Inflammatory macrophage (primary cell): ENCODE results near the gene PSMG4.
"Not testable (repeated sequence)": the region's sequence is repeated elsewhere in the genome, so short reads cannot be mapped to it uniquely, and the experiment has no call there.

ENCODE experiments used
- DNase-seq, 2 donors: peaks; one replicate each; pipeline ENCODE4 v3.0.0-alpha.2; 2020 to 2022

Gene PSMG4

DNA sequence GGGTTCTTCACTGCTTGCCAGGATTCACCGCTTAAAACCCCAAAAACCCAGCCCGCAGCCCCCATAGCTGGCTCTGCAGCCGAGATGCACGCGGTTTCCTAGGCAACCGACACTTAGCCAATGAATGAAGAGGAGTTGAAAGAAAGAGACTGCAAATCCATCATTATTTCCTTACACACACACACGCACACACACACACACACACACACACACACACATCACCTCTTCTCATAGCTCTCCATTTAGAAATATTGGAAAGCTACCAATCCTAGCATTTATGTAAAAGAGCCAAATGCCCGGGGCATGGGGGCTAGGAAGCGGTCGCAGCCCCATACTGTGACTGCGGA lies 27.9 kb upstream of the PSMG4 start:
- no peak for DNase-seq

DNA sequence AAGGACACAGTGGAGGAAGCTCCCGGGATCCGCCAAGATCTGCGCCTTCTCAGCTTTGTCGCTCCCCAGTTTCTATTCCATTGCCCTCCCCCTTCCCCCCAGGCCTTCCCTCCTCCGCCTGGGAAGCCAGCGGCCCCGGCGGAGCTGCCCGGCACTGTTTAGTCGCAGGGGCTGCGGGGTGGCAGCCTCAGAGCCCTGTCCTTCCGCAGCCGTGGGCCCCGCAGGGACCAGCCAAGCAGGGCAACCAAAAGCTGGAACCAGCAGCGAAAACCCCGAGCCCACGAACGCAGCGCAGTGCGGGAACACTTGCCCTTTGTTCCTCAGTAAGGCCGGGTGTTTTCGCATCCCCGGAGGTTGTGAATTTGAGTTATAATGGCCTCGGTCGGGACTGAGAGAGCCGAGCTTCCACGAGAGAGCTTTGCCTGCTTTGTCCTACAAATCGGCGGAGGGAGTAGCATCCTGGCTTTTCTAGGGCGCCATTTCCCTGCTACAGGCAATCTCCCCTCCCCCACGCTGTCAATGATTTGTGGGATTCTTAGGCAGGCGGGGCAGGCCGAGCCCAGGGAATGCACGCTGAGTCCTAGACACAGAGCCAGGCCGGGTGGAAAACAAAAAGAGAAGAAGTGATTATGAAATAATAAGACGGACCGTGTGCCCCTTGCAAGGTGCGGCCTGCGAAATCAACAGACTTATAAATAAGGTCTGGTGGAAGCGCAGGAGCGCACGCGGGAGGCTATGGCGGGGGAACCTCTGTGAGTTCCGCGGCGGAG lies 27.3 kb upstream of the PSMG4 start:
- DNase-seq = no peak

DNA sequence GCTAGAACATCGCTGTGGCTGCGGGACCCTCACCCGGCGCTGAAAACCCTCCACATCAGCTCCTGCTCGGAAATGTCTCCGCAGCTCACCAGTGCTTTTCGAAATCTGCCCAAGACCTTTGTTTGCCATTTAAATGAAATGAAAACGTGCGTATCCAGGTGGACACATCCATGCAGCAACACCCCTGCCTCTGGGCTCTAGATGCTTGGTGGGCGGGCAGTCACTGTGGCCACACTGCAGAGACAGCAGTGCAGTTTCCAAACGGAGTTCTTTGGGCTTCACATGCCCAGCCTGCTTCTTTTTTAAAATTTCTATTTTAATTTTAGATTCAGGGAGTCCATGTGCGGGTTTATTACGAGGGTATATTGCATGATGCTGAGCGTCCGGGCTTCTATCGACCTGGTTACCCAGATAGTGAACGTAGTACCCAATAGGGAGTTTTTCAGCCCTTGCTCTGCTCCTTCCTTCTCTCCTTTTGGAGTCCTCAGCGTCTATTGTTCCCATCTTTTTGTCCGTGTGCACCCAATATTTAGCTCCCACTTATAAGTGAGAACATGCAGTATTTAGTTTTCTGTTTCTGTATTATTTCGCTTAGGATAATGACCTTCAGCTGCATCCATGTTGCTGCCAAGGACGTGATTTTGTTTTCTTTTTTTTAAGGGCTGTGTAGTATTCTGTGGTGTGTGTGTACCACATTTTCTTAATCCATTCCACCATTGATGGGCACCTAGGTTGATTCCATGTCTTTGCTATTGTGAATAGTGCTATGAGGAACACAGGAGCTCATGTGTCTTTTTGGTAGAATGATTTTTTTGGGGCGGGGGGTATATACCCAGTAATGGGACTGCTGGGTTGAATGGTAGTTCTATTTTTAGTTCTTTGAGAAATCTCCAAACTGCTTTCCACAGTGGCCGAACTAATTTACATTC lies 26.5 kb upstream of the PSMG4 start:
- DNase-seq = no peak

- DNase-seq = no peak
Measured at GRCh38 chr6:3233321-3233720, 25.4 kb upstream of the PSMG4 start.

DNA sequence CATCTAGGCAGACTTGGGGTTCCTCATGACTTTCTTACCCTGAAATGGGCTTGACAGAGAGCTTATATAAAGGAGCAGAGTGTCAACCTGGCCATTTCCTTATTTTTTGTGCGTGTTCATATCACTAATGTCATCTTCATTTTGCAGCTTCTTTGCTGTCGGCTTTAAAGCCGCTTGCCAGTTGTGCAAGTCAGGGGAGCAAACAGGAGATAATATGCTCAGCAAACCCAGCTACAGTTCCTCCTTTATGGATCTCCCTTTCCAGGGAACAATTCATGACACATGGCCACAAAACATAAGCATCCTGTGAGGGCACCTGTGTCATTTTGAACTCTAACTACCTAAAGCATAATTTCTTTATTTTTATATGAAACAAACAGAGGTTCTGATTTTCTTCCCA lies 24.8 kb upstream of the PSMG4 start:
- DNase-seq = no peak

GRCh38 chr6:3235486-3235885 lies 23.3 kb upstream of the PSMG4 start:
- DNase-seq = no peak

DNA sequence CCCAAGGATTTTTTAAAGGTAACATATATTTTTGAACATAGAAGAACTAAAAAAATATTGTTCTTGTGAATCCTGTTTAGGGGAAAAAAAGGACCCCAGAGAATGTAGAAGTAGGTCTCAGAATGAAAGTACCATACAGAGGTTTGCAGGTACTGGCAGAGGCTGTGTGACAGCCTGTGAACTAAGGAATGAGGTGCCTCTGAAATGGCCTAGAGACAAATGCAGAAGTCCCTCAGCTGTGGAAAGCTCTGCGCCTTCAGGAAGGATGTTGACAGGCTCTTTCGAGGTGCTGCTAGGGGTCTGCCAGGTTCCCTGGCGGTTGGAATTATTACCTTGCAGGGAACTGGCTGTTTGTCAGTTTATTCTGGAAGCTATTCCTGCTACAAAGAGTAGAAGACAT lies 22.7 kb upstream of the PSMG4 start:
- no peak for DNase-seq

GRCh38 chr6:3237761-3238662 lies 20.7 kb upstream of the PSMG4 start:
- peak in 1 of 2 donors; percentile 24 for DNase-seq

- DNase-seq = no peak
Measured at GRCh38 chr6:3239110-3239830, 19.5 kb upstream of the PSMG4 start.

- DNase-seq = no peak
Measured at GRCh38 chr6:3240595-3240994, 18.2 kb upstream of the PSMG4 start.

DNA sequence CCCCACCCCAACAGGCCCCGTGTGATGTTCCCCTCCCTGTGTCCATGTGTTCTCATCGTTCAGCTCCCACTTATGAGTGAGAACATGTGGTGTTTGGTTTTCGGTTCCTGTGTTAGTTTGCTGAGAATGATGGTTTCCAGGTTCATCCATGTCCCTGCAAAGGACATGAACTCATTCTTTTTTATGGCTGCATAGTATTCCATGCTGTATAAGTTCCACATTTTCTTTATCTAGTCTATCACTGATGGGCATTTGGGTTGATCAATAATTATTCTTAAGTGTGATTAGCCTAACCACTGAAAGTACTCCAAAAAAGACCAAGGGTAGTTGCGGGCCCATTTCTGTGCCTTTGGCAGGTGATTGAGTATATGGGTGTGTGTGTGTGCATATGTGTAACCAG lies 17.0 kb upstream of the PSMG4 start:
- DNase-seq = not testable (repeated sequence)

DNA sequence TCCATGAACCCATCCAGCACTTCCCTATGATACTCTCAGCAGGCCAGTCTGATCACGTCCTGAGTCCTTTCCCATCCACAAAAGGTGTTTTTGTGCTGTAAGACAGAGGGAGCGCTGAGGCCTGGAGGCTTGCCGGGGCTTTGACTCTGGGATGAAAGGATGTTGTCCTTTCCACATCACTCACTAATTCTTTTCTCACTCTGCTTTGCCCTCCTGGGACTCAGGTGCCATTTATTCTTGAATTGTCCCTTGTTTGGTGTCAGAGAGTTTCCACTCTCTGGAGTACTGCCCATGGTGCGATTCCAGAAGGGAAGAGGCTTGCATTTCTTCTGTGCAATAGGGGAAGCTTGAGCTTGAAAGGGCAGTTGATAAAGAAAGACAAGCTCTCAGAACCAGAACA lies 16.0 kb upstream of the PSMG4 start:
- DNase-seq = no peak

DNA sequence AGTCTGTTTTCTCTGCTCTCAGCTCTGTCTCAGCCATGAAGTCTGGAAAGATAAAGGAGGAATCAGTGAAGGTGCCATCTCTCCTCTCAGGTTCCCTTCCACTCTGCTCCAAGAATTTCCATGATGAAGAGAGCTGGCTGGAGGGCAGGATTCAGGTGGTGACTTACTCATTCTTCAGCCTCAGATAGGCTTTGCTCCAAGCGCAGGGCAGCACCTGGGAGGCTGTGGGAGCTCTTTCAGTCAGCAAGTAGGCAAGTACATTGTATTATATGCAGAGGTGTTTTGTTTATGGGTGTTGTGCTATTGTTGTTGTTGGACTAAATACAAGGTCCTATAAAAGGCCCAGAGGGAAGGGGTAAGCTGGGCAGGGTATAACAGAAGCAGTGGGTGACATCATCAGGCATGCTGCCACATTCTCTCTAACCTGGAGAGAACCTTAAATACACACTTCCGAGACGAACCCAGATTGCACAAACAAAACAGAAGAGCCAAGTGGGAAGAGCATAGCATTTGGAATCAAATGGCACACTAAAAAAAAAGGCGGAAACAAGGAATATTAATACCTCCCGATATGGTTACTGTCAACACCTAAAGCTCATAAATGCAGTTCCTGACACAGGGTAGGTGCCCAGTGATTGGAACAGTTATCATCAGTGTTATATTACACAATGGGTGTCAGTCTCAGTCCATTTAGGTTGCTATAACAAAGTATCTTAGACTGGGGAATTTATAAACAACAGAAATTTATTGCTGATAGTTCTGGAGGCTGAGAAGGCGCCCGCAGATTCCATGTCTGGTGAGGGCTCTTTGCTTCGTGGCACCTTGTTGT lies 14.5 kb upstream of the PSMG4 start:
- DNase-seq = no peak

GRCh38 chr6:3244832-3245161 lies 13.9 kb upstream of the PSMG4 start:
- not testable (repeated sequence) for DNase-seq

DNA sequence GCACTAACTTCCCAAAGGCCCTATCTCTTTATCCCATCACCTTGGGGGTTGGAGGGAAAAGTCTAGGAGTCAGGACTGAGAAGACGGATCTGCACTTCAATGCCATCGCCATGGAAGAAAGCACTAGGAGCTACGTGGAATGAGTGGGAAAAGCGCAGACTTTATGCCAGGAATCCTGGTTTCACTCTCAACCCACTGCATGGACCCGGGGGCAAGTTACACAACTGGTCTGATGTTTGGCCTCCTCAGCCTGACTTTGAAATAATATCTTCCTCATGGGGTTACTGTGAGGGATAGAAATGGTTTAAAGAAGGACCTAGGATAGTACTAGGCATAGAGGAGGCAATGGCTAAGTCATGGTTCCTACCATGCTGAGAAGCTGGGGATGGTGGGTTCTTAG lies 13.5 kb upstream of the PSMG4 start:
- no peak for DNase-seq

- no peak for DNase-seq
Measured at GRCh38 chr6:3247255-3248146, 11.2 kb upstream of the PSMG4 start.

GRCh38 chr6:3249821-3250220 lies 8.9 kb upstream of the PSMG4 start:
- no peak for DNase-seq

DNA sequence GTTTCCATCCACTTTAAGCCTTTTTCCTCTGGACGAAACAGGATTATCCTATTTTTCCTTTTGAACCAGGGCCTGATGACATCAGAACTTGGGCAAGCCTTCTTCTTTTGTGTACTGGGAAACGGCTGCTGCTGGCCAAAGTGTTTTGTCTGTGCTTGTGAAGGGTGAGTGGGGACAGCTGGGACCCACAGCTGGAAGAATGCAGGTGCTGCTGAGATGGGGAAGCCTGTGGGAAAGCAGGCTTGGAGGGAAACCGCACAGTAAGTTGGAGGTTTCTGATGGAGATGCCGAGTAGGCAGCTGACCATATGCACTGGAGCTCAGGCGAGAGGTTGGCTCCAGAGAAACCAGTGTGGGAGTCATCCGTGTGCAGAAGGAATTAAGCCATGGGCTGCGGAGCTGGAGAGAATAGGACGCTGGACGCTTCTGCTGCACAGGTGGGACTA lies 8.5 kb upstream of the PSMG4 start:
- no peak for DNase-seq

GRCh38 chr6:3251462-3252314 lies 7.1 kb upstream of the PSMG4 start:
- DNase-seq = peak; percentile 73
